ENCODE measurements around the gene IL17RE. TPM values are rescaled to one million over a fixed set of nuclear protein-coding genes. Genes with fewer than 3 reads are reported as not detected.

IL17RE gene
- total RNA-seq, 1 experiment from 2014 or later = 77.3 TPM

DNA sequence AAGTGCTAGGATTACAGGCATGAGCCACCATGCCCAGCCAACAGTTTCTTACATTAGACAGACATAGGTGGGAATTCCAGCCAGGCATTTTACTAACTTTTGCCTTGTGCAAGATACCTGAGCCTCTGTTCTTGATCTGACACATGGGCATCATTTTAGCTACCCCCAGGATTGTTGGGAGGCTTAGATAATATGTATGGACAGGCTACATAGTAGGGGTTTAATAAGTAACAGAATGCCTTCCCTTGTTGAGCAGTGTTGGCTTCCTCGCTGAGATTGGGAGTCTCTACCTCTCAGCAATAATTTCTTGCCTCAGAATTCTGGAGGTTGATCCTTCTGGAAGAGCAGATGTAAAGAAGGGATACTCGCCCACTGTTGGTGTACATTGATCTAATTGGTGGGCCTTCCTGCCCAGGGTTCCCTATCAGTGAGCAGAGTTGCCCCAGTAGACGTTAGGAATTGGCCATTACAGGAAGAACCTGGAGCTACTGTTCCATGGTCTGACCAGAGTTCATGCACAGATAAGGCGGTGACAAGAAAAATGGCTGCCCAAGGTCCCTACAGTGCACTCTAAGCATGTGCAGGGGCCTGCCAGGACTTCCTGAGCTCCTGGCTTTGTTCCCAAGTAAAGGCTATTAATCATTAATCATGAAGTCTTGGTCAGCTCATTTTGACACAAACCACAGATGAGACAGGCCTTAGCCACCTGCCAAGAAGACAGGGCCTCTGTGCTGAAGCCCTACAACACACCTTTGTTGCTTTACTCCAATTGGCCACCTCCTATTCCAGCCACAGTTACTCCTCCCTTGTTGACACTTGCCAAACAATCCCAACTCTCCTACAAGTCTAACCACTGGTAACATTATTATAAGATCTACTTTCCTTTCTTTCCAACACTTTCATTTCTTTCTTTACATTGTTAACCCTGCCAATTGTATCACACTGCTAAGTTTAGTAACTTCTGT, 5.0 kb upstream of the IL17RE start:
- CTCF ChIA-PET = interaction anchor here (0.6 to 1.4 kb wide), 9 partner anchors 13 to 49 kb away, joined by 3 to 14 read pairs (median 8); partner anchors contain the start of genes CRELD1 and IL17RC
- no peaks in the 10 kb centered on the region for H3K27me3 ChIP-seq (replicated peaks; ENCODE audit: control insufficient read depth, insufficient read depth, low read length)
- peaks cover 4% of the 10 kb centered on the region for H3K9me3 ChIP-seq
- DNase-seq = peak; percentile 84 to 91
- intact Hi-C loops (cut with micrococcal nuclease; ENCODE audit: unreplicated experiment) = loop anchor here (1.0 to 5.0 kb wide), 3 partner anchors 7 to 55 kb away; partner anchors contain the start of genes JAGN1 and RPUSD3
- H3K4me1 ChIP-seq = peaks cover 64% of the 10 kb centered on the region
- Mint-ChIP-seq H3K27ac (ENCODE audit: unreplicated experiment) (peak overlapping the region; percentile 84), H3K4me1 (ENCODE audit: low read depth, unreplicated experiment) (peaks cover 34% of the 10 kb centered on the region), H3K36me3 (ENCODE audit: insufficient read depth, unreplicated experiment) (peaks cover 67% of the 10 kb centered on the region), H3K9me3 (ENCODE audit: unreplicated experiment) (no peaks in the 10 kb centered on the region), H3K4me3 (ENCODE audit: unreplicated experiment) (peak overlapping the region; percentile 17), H3K27me3 (ENCODE audit: insufficient read depth, unreplicated experiment) (no peaks in the 10 kb centered on the region)
- POLR2A ChIA-PET = interaction anchor here (0.5 to 1.7 kb wide), 7 partner anchors 13 to 105 kb away, joined by 3 to 17 read pairs (median 6); partner anchors contain the start of genes ARPC4, CRELD1 and TADA3
- no peak overlapping the region for H3K4me3 ChIP-seq (ENCODE audit: low read depth, low read length)
- BruUV-seq (replicated peaks) = TSS peak; percentile 92
- TF ChIP-seq, protein P1, sequence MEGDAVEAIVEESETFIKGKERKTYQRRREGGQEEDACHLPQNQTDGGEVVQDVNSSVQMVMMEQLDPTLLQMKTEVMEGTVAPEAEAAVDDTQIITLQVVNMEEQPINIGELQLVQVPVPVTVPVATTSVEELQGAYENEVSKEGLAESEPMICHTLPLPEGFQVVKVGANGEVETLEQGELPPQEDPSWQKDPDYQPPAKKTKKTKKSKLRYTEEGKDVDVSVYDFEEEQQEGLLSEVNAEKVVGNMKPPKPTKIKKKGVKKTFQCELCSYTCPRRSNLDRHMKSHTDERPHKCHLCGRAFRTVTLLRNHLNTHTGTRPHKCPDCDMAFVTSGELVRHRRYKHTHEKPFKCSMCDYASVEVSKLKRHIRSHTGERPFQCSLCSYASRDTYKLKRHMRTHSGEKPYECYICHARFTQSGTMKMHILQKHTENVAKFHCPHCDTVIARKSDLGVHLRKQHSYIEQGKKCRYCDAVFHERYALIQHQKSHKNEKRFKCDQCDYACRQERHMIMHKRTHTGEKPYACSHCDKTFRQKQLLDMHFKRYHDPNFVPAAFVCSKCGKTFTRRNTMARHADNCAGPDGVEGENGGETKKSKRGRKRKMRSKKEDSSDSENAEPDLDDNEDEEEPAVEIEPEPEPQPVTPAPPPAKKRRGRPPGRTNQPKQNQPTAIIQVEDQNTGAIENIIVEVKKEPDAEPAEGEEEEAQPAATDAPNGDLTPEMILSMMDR (IDR thresholded peaks at IDR 0.05; ENCODE audit: insufficient read depth in 1 of 2, low read depth in 1 of 2, low read length in 1 of 2, severe bottlenecking in 1 of 2, unreplicated experiment in 1 of 2) = no peak
- H3K36me3 ChIP-seq (ENCODE audit: control insufficient read depth, insufficient read depth, low read length) = no peaks in the 10 kb centered on the region; the same call in none of the 2 replicates

DNA sequence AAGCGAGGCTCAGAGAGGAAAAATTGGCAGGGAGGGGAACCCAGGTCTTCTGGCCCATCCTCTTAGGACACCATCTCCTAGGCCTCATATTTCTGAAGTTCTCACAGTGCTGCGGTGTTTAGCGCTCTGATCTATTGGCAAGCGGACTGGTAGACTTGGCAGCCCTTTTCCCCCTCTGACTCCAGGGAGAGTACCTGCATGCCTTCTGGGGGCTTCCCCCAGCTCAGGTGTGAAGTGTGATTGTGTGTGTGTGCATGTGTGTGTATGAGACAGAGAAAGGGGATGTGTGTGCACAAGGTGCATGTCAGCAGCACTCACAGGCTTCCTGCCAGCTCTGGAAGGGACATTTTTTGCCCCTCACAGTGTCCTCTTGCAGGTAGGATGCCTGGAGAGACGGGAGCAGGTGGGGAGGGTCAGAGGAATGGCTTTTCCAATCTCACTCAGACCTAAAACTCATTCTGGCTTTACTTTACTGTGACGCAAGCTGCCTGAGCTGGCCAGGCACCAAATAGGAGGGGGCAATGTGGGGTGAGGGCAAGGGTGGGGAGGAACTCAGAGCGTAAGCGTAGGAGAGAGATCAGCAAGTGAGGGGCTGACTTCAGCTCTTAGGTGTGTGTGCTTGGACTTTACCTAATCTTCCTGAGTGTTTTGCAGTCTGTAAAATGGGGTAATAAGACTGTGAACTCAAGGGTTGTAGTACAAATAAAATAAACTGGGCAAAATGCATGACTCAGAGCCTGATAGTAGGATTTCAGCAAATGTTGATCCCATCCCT, 4.0 kb upstream of the IL17RE start:
- intact Hi-C loops (cut with micrococcal nuclease; ENCODE audit: unreplicated experiment) = loop anchor here (1.0 to 5.0 kb wide), 3 partner anchors 8 to 56 kb away; partner anchors contain the start of genes JAGN1 and RPUSD3
- H3K4me3 Mint-ChIP-seq (ENCODE audit: unreplicated experiment) = peak overlapping the region; percentile 17
- no peaks in the 10 kb centered on the region for H3K27me3 ChIP-seq (replicated peaks; ENCODE audit: control insufficient read depth, insufficient read depth, low read length)
- H3K36me3 ChIP-seq (ENCODE audit: control insufficient read depth, insufficient read depth, low read length) = no peaks in the 10 kb centered on the region; the same call in 1 of the 2 replicates
- H3K4me1 Mint-ChIP-seq (ENCODE audit: low read depth, unreplicated experiment) = peaks cover 28% of the 10 kb centered on the region
- no peaks in the 10 kb centered on the region for H3K9me3 Mint-ChIP-seq (ENCODE audit: unreplicated experiment)
- no peak overlapping the region for H3K4me3 ChIP-seq (ENCODE audit: low read depth, low read length)
- peaks cover 64% of the 10 kb centered on the region for H3K4me1 ChIP-seq
- H3K27ac Mint-ChIP-seq (ENCODE audit: unreplicated experiment) = peak overlapping the region; percentile 84
- no TSS peak for BruUV-seq (replicated peaks)
- TF ChIP-seq, protein P1 (IDR thresholded peaks at IDR 0.05; ENCODE audit: insufficient read depth in 1 of 2, low read depth in 1 of 2, low read length in 1 of 2, severe bottlenecking in 1 of 2, unreplicated experiment in 1 of 2) = no peak
- H3K9me3 ChIP-seq = peaks cover 4% of the 10 kb centered on the region
- no peak for DNase-seq
- H3K36me3 Mint-ChIP-seq (ENCODE audit: insufficient read depth, unreplicated experiment) = peaks cover 57% of the 10 kb centered on the region
- H3K27me3 Mint-ChIP-seq (ENCODE audit: insufficient read depth, unreplicated experiment) = no peaks in the 10 kb centered on the region
- ChIA-PET POLR2A (interaction anchor here (0.6 to 1.7 kb wide), 5 partner anchors 14 to 81 kb away, joined by 4 to 17 read pairs (median 15); partner anchors contain the start of gene CRELD1), CTCF (interaction anchor here (1.0 to 1.4 kb wide), 6 partner anchors 14 to 48 kb away, joined by 6 to 14 read pairs (median 10); partner anchors contain the start of genes CRELD1 and IL17RC)
